ENCODE results near the gene CCDC15.
A peak's percentile ranks its signal among the peaks of the same experiment; 100 is the strongest.

Gene CCDC15

GRCh38 chr11:125063429-125064043 is 109.5 kb downstream of the CCDC15 start:
- Histone ChIP-seq H4K20me1 (ENCODE audit: insufficient read depth, low read length) (no peaks in the 10 kb centered on the region), H3K27me3 (ENCODE audit: insufficient read depth, low read length) (0 out of 2 replicates have a peak, but pooled peaks cover 4% of the 10 kb centered on the region), H3K79me2 (ENCODE audit: insufficient read depth, low read length) (no peaks in the 10 kb centered on the region), H3K4me3 (ENCODE audit: low read depth, low read length, poor library complexity, severe bottlenecking) (peak overlapping the region; percentile 12), H3K27ac (ENCODE audit: low read depth, low read length, poor library complexity, severe bottlenecking) (no peak overlapping the region), H3K9ac (ENCODE audit: low read length) (no peak overlapping the region), H3F3A (ENCODE audit: insufficient read depth, low read length) (no peaks in the 10 kb centered on the region), H3K4me1 (ENCODE audit: insufficient read depth, low read length, severe bottlenecking) (no peaks in the 10 kb centered on the region), H3K36me3 (ENCODE audit: insufficient read depth, low read length) (no peaks in the 10 kb centered on the region), H3K4me2 (ENCODE audit: low read length) (peak overlapping the region; percentile 33), H2AFZ (ENCODE audit: low read length) (no peak overlapping the region), H3K9me3 (ENCODE audit: low read length) (no peaks in the 10 kb centered on the region), H3K9me2 (ENCODE audit: low read depth, low read length) (no peaks in the 10 kb centered on the region)
- no peak for TF ChIP-seq CTCF (IDR thresholded peaks at IDR 0.05; ENCODE audit: low read length)

- H3K4me3 ChIP-seq (ENCODE audit: low read depth, low read length, poor library complexity, severe bottlenecking) = no peak overlapping the region
- no peak overlapping the region for H3K4me2 ChIP-seq (ENCODE audit: low read length)
- 0 out of 2 replicates have a peak, but pooled peaks cover 4% of the 10 kb centered on the region for H3K27me3 ChIP-seq (ENCODE audit: insufficient read depth, low read length)
- no peaks in the 10 kb centered on the region for H3K9me2 ChIP-seq (ENCODE audit: low read depth, low read length)
- no peak overlapping the region for H3K9ac ChIP-seq (ENCODE audit: low read length)
- no peak overlapping the region for H2AFZ ChIP-seq (ENCODE audit: low read length)
- TF ChIP-seq CTCF (IDR thresholded peaks at IDR 0.05; ENCODE audit: low read length) = no peak
- no peaks in the 10 kb centered on the region for H3K4me1 ChIP-seq (ENCODE audit: insufficient read depth, low read length, severe bottlenecking)
- H4K20me1 ChIP-seq (ENCODE audit: insufficient read depth, low read length) = no peaks in the 10 kb centered on the region
- H3F3A ChIP-seq (ENCODE audit: insufficient read depth, low read length) = no peaks in the 10 kb centered on the region
- H3K79me2 ChIP-seq (ENCODE audit: insufficient read depth, low read length) = no peaks in the 10 kb centered on the region
- no peak overlapping the region for H3K27ac ChIP-seq (ENCODE audit: low read depth, low read length, poor library complexity, severe bottlenecking)
- H3K9me3 ChIP-seq (ENCODE audit: low read length) = no peaks in the 10 kb centered on the region
- no peaks in the 10 kb centered on the region for H3K36me3 ChIP-seq (ENCODE audit: insufficient read depth, low read length)
Observed at GRCh38 chr11:125064070-125064469, 110.1 kb downstream of the CCDC15 start.

GRCh38 chr11:125068368-125068767 is 114.4 kb downstream of the CCDC15 start:
- H3K27ac ChIP-seq (ENCODE audit: low read depth, low read length, poor library complexity, severe bottlenecking) = no peak overlapping the region
- peaks cover 9% of the 10 kb centered on the region for H3K4me1 ChIP-seq (ENCODE audit: insufficient read depth, low read length, severe bottlenecking)
- no peaks in the 10 kb centered on the region for H3K79me2 ChIP-seq (ENCODE audit: insufficient read depth, low read length)
- H3K9me2 ChIP-seq (ENCODE audit: low read depth, low read length) = no peaks in the 10 kb centered on the region
- no peaks in the 10 kb centered on the region for H3K36me3 ChIP-seq (ENCODE audit: insufficient read depth, low read length)
- H3K9ac ChIP-seq (ENCODE audit: low read length) = no peak overlapping the region
- no peak overlapping the region for H3K4me2 ChIP-seq (ENCODE audit: low read length)
- H3F3A ChIP-seq (ENCODE audit: insufficient read depth, low read length) = no peaks in the 10 kb centered on the region
- no peak overlapping the region for H2AFZ ChIP-seq (ENCODE audit: low read length)
- H4K20me1 ChIP-seq (ENCODE audit: insufficient read depth, low read length) = no peaks in the 10 kb centered on the region
- H3K27me3 ChIP-seq (ENCODE audit: insufficient read depth, low read length) = 0 out of 2 replicates have a peak, but pooled peaks cover 4% of the 10 kb centered on the region
- TF ChIP-seq EZH2 (IDR thresholded peaks at IDR 0.05; ENCODE audit: borderline replicate concordance, low read length) (no peak), CTCF (IDR thresholded peaks at IDR 0.05; ENCODE audit: low read length) (no peak)
- no peaks in the 10 kb centered on the region for H3K9me3 ChIP-seq (ENCODE audit: low read length)
- H3K4me3 ChIP-seq (ENCODE audit: low read depth, low read length, poor library complexity, severe bottlenecking) = no peak overlapping the region
